Osteoblast (primary cell): ENCODE results near the gene SERBP1. TPM values are rescaled to one million over a fixed set of nuclear protein-coding genes. Genes with fewer than 3 reads are reported as not detected.
A peak's percentile ranks its signal among the peaks of the same experiment; 100 is the strongest.

Experiments
- DNase-seq: peaks from one replicate; pipeline ENCODE4 v3.0.0; 2011; ENCODE audit warnings: low spot score, mixed read lengths; ENCODE audit not compliant: insufficient read length; ENCODE audit errors: missing footprints
- H2AFZ ChIP-seq: 2 replicates; pipeline ENCODE4 v1.6.0; 2011; ENCODE audit warnings: mild to moderate bottlenecking, low read length
- H3K27ac ChIP-seq: 2 replicates; pipeline ENCODE4 v1.5.1; 2011; ENCODE audit warnings: mild to moderate bottlenecking, low read depth, low read length, moderate library complexity
- H3K27me3 ChIP-seq: 2 replicates; pipeline ENCODE4 v1.6.0; 2012; ENCODE audit warnings: mild to moderate bottlenecking, control low read depth, inconsistent platforms, low read length, moderate library complexity; ENCODE audit not compliant: insufficient read depth
- H3K36me3 ChIP-seq: 2 replicates; pipeline ENCODE4 v1.5.1; 2011; ENCODE audit warnings: mild to moderate bottlenecking, low read length, control low read depth, moderate library complexity; ENCODE audit not compliant: insufficient read depth
- H3K4me1 ChIP-seq: 2 replicates; pipeline ENCODE4 v1.5.1; 2011; ENCODE audit warnings: mild to moderate bottlenecking, low read length, control low read depth, moderate library complexity; ENCODE audit not compliant: insufficient read depth
- H3K4me2 ChIP-seq: 2 replicates; pipeline ENCODE4 v1.6.0; 2011; ENCODE audit warnings: mild to moderate bottlenecking, low read length; ENCODE audit not compliant: insufficient read depth
- H3K4me3 ChIP-seq: fragments of 200-600 bp; sonication (generic); 3 replicates; pipeline ENCODE4 v1.5.1; 2012; ENCODE audit warnings: mild to moderate bottlenecking, low read length, inconsistent platforms; ENCODE audit not compliant: insufficient read depth
- H3K79me2 ChIP-seq: 2 replicates; pipeline ENCODE4 v1.6.0; 2012; ENCODE audit warnings: mild to moderate bottlenecking, low read length, control low read depth, inconsistent platforms; ENCODE audit not compliant: insufficient read depth
- H3K9me3 ChIP-seq: 2 replicates; pipeline ENCODE4 v1.5.1; 2011; ENCODE audit warnings: low read depth, low read length, control low read depth
- H4K20me1 ChIP-seq: 2 replicates; pipeline ENCODE4 v1.6.0; 2012; ENCODE audit warnings: mild to moderate bottlenecking, low read length, control low read depth; ENCODE audit not compliant: insufficient read depth
- CTCF ChIP-seq: IDR thresholded peaks from 2 replicates; pipeline ENCODE4 v1.5.1; 2011; ENCODE audit warnings: mild to moderate bottlenecking, low read depth, low read length, moderate library complexity; ENCODE audit errors: extremely low read depth
- total RNA-seq: library from RNA; depleted of rRNA; stranded (reverse); fragments of >200 nt; gene quantifications from 2 replicates; pipeline ENCODE4 v1.2.3, GENCODE V29; 2012

The SERBP1 gene
- total RNA-seq, 1 donor: 161 TPM

GRCh38 chr1:67459068-67459467, 28.9 kb upstream of the SERBP1 start:
- Histone ChIP-seq H3K4me1 (peaks cover 4% of the 10 kb centered on the region), H3K36me3 (no peaks in the 10 kb centered on the region), H4K20me1 (no peaks in the 10 kb centered on the region), H3K27ac (no peak overlapping the region), H3K4me2 (no peak overlapping the region), H3K9me3 (no peaks in the 10 kb centered on the region), H3K79me2 (no peaks in the 10 kb centered on the region), H3K4me3 (no peak overlapping the region), H2AFZ (no peak overlapping the region), H3K27me3 (no peaks in the 10 kb centered on the region)
- no peak for DNase-seq
- TF ChIP-seq CTCF: no peak

GRCh38 chr1:67458663-67459062, 28.5 kb upstream of the SERBP1 start:
- TF ChIP-seq CTCF: no peak
- Histone ChIP-seq H3K4me3 (no peak overlapping the region), H3K27me3 (no peaks in the 10 kb centered on the region), H3K4me2 (no peak overlapping the region), H3K79me2 (no peaks in the 10 kb centered on the region), H2AFZ (no peak overlapping the region), H3K9me3 (no peaks in the 10 kb centered on the region), H3K36me3 (no peaks in the 10 kb centered on the region), H3K4me1 (peaks cover 4% of the 10 kb centered on the region), H3K27ac (no peak overlapping the region), H4K20me1 (no peaks in the 10 kb centered on the region)
- peak; percentile 15 for DNase-seq

GRCh38 chr1:67457247-67457646, 27.0 kb upstream of the SERBP1 start:
- Histone ChIP-seq H3K27ac (no peak overlapping the region), H3K36me3 (no peaks in the 10 kb centered on the region), H3K79me2 (no peaks in the 10 kb centered on the region), H3K4me3 (no peak overlapping the region), H4K20me1 (no peaks in the 10 kb centered on the region), H3K4me2 (no peak overlapping the region), H3K27me3 (peaks cover 5% of the 10 kb centered on the region), H2AFZ (no peak overlapping the region), H3K4me1 (peaks cover 4% of the 10 kb centered on the region), H3K9me3 (no peaks in the 10 kb centered on the region)
- DNase-seq: no peak
- TF ChIP-seq CTCF: no peak

- TF ChIP-seq CTCF: no peak
- H3K36me3 ChIP-seq: no peaks in the 10 kb centered on the region
- no peak for DNase-seq
- H3K27ac ChIP-seq: no peak overlapping the region
- no peak overlapping the region for H3K4me3 ChIP-seq
- H3K4me2 ChIP-seq: no peak overlapping the region
- no peaks in the 10 kb centered on the region for H3K9me3 ChIP-seq
- H4K20me1 ChIP-seq: no peaks in the 10 kb centered on the region
- no peaks in the 10 kb centered on the region for H3K79me2 ChIP-seq
- H3K27me3 ChIP-seq: peaks cover 17% of the 10 kb centered on the region
- H3K4me1 ChIP-seq: no peaks in the 10 kb centered on the region
- H2AFZ ChIP-seq: no peak overlapping the region
These were observed 21.6 kb upstream of the SERBP1 start for GRCh38 chr1:67451815-67452214.
